Ectodermal cell (in vitro differentiated cells): ENCODE measurements around the gene MED12L.

ENCODE experiments used
- H3K27ac ChIP-seq: 2 replicates; pipeline ENCODE4 v1.7.0; 2013; ENCODE audit warnings: mild to moderate bottlenecking, low read depth, low read length; ENCODE audit not compliant: insufficient read depth, poor library complexity, severe bottlenecking
- H3K27me3 ChIP-seq: 2 replicates; pipeline ENCODE4 v1.7.0; 2013; ENCODE audit warnings: mild to moderate bottlenecking, low read length; ENCODE audit not compliant: insufficient read depth, control insufficient read depth, poor library complexity, severe bottlenecking
- H3K36me3 ChIP-seq: one replicate; pipeline ENCODE4 v1.7.0; 2013; ENCODE audit warnings: low read length; ENCODE audit not compliant: control insufficient read depth, insufficient read depth
- H3K4me1 ChIP-seq: one replicate; pipeline ENCODE4 v1.7.0; 2013; ENCODE audit warnings: low read length; ENCODE audit not compliant: control insufficient read depth, insufficient read depth
- H3K4me3 ChIP-seq: 2 replicates; pipeline ENCODE4 v1.7.0; 2013; ENCODE audit warnings: low read depth, low read length, control low read depth; ENCODE audit not compliant: insufficient read depth
- H3K9me3 ChIP-seq: 2 replicates; pipeline ENCODE4 v1.7.0; 2013; ENCODE audit warnings: mild to moderate bottlenecking, low read length, moderate library complexity; ENCODE audit not compliant: control insufficient read depth
- WGBS, 2 experiments: methylation state at CpG; one replicate each; pipeline ENCODE4 v1.1.7; 2013; ENCODE audit warnings: missing lambda C conversion rate in 2 of 2; 5-methylcytosine and 5-hydroxymethylcytosine counted together

MED12L gene

GRCh38 chr3:151393146-151393830, 307.8 kb downstream of the MED12L start:
- no peak overlapping the region for H3K27ac ChIP-seq
- H3K4me1 ChIP-seq: no peaks in the 10 kb centered on the region
- H3K9me3 ChIP-seq: peaks cover 2% of the 10 kb centered on the region
- no peaks in the 10 kb centered on the region for H3K36me3 ChIP-seq
- H3K27me3 ChIP-seq: no peaks in the 10 kb centered on the region
- H3K4me3 ChIP-seq: no peak overlapping the region
- WGBS, 2 experiments: 20 to 27% methylated on average over 1 to 2 of the region's 3 CpGs

DNA sequence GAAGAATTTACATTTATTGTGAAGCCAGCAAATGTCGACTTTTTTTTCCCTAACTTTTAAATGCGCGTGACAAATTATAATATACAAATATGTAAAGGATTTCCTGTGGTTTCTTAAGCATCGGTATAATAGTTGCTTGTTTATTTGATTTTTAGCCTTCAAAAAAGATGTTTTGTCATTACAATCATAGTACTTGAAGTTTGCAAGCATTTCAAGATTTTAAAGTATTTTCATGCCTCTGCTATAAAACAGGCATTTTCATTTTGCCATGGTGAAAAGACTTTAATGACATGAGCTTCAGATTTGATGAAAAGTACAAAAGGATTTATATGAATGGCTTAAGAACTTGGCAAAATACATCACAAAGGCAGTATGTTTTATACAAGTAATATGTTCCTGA, 308.5 kb downstream of the MED12L start:
- Histone ChIP-seq H3K36me3 (no peaks in the 10 kb centered on the region), H3K9me3 (peaks cover 2% of the 10 kb centered on the region), H3K27me3 (no peaks in the 10 kb centered on the region), H3K4me3 (no peak overlapping the region), H3K4me1 (no peaks in the 10 kb centered on the region), H3K27ac (no peak overlapping the region)
- WGBS, 2 experiments: no CpG with 5 or more reads among the region's 4 CpGs

GRCh38 chr3:151394611-151395010, 309.1 kb downstream of the MED12L start:
- H3K9me3 ChIP-seq: peaks cover 2% of the 10 kb centered on the region
- no peak overlapping the region for H3K4me3 ChIP-seq
- H3K36me3 ChIP-seq: no peaks in the 10 kb centered on the region
- no peak overlapping the region for H3K27ac ChIP-seq
- 86 to 88% methylated on average over 8 of the region's 8 CpGs for WGBS, 2 experiments
- no peaks in the 10 kb centered on the region for H3K27me3 ChIP-seq
- H3K4me1 ChIP-seq: no peaks in the 10 kb centered on the region

DNA sequence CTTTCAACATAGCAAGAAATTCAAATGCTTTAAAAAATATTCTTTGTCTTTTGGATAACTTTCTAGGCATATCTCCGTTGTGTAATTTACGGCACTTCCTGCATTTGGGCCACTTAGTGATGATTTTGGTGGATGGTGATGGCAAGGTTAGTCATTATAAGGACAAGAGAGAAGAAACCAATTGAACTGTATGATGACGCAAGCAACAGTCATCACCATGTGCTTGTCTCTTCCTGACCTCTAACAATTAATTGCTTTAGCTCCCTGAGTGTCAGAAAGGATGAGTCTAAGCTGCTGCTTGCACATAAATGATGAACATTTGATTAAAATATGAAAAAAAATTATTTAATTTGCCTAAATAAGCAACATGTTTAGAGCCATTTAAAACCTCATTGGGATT, 310.3 kb downstream of the MED12L start:
- H3K36me3 ChIP-seq: no peaks in the 10 kb centered on the region
- H3K9me3 ChIP-seq: peaks cover 2% of the 10 kb centered on the region
- 97 to 100% methylated on average over 3 of the region's 3 CpGs for WGBS, 2 experiments
- H3K4me3 ChIP-seq: no peak overlapping the region
- H3K4me1 ChIP-seq: no peaks in the 10 kb centered on the region
- H3K27me3 ChIP-seq: no peaks in the 10 kb centered on the region
- no peak overlapping the region for H3K27ac ChIP-seq

DNA sequence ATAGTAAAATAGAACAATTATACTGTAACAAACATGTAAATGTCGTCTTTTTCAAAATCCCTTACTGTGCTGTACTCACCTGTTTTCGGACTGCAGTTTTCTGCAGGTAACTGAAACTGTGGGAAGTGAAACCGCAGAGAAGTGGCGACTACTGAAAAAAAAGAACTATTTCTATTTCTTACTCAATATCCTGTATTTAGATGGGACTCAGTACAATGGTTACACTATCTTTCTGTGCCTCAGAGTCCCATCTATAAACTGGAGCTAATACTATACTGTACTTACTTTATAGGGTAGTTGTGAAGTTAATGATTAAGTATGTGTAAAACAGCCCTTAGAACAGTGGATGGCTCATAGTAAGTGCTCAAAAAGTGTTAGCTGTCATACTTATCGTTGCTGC, 313.4 kb downstream of the MED12L start:
- H3K4me3 ChIP-seq: no peak overlapping the region
- H3K27me3 ChIP-seq: no peaks in the 10 kb centered on the region
- no peaks in the 10 kb centered on the region for H3K36me3 ChIP-seq
- 82 to 86% methylated on average over 4 of the region's 5 CpGs for WGBS, 2 experiments
- H3K9me3 ChIP-seq: no peaks in the 10 kb centered on the region
- H3K4me1 ChIP-seq: no peaks in the 10 kb centered on the region
- no peak overlapping the region for H3K27ac ChIP-seq

DNA sequence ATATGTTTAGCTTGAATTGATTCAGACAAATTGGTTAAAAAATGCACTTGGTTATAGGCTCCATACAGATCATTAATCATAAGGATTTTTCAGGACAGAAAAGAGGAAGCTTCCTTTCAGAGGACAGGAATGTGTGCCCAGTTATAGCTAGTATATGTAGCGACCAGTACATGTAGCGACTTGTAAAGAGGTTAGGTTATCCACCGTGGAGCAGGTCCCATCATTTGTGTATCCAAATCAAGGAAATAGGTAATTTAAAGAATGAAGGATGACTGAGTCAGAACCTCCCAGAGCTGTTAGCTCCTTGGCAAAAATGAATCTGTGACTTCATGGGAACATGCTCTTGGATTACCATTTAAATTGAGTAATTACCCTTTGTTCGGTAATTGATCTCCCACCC, 314.9 kb downstream of the MED12L start:
- Histone ChIP-seq H3K4me1 (no peaks in the 10 kb centered on the region), H3K4me3 (no peak overlapping the region)
- WGBS, 2 experiments: 93 to 96% methylated on average over 4 of the region's 4 CpGs

DNA sequence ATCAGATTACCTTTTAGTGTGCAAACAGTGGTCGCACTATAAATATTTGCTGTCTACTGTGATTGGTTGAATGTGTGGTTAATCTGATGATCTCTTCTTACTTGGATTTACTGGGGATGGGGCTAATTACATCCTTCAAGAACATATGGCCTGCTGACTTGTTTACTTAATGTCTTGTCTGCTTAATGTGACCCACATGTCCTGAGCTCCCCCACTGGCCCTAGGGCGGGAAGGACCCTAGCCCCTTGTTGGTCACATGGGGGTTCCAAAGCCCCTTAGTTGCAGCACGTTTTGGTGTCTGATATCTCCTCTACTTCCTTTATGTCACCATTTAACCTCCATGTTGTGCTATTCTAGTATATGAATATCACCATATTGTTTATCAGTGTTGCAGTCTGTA, 316.9 kb downstream of the MED12L start:
- Histone ChIP-seq H3K36me3 (no peaks in the 10 kb centered on the region), H3K4me1 (no peaks in the 10 kb centered on the region), H3K27ac (no peak overlapping the region), H3K9me3 (no peaks in the 10 kb centered on the region), H3K27me3 (no peaks in the 10 kb centered on the region), H3K4me3 (no peak overlapping the region)
- 89 to 91% methylated on average over 2 to 3 of the region's 3 CpGs for WGBS, 2 experiments

More for the DNA sequence above, 314.9 kb downstream of the MED12L start:
- H3K36me3 ChIP-seq: no peaks in the 10 kb centered on the region
- H3K27me3 ChIP-seq: no peaks in the 10 kb centered on the region
- no peaks in the 10 kb centered on the region for H3K9me3 ChIP-seq
- no peak overlapping the region for H3K27ac ChIP-seq

- H3K9me3 ChIP-seq: no peaks in the 10 kb centered on the region
- no peak overlapping the region for H3K27ac ChIP-seq
- no peaks in the 10 kb centered on the region for H3K4me1 ChIP-seq
- H3K27me3 ChIP-seq: no peaks in the 10 kb centered on the region
- no peaks in the 10 kb centered on the region for H3K36me3 ChIP-seq
- 95 to 100% methylated on average over 1 to 2 of the region's 2 CpGs for WGBS, 2 experiments
- H3K4me3 ChIP-seq: no peak overlapping the region
Observed at GRCh38 chr3:151403246-151403645, 317.8 kb downstream of the MED12L start.

GRCh38 chr3:151404316-151404715, 318.9 kb downstream of the MED12L start:
- H3K4me1 ChIP-seq: no peaks in the 10 kb centered on the region
- no peaks in the 10 kb centered on the region for H3K36me3 ChIP-seq
- WGBS, 2 experiments: no CpG with 5 or more reads among the region's 1 CpG
- H3K27me3 ChIP-seq: no peaks in the 10 kb centered on the region
- no peaks in the 10 kb centered on the region for H3K9me3 ChIP-seq
- H3K4me3 ChIP-seq: no peak overlapping the region
- H3K27ac ChIP-seq: no peak overlapping the region

GRCh38 chr3:151407928-151408327, 322.5 kb downstream of the MED12L start:
- no peaks in the 10 kb centered on the region for H3K4me1 ChIP-seq
- no peak overlapping the region for H3K27ac ChIP-seq
- no peaks in the 10 kb centered on the region for H3K27me3 ChIP-seq
- no peaks in the 10 kb centered on the region for H3K9me3 ChIP-seq
- H3K4me3 ChIP-seq: no peak overlapping the region
- no peaks in the 10 kb centered on the region for H3K36me3 ChIP-seq
- WGBS, 2 experiments: 94 to 100% methylated on average over 2 of the region's 2 CpGs
